ENCODE results near the gene TMEM72. TPM values are rescaled to one million over a fixed set of nuclear protein-coding genes. Genes with fewer than 3 reads are reported as not detected.

The TMEM72 gene
- total RNA-seq, 1 donor: not detected

- no peaks in the 10 kb centered on the region for H4K20me1 ChIP-seq (ENCODE audit: insufficient read depth, low read length)
- no peaks in the 10 kb centered on the region for H3K36me3 ChIP-seq (ENCODE audit: insufficient read depth, low read length)
- no peak overlapping the region for H3K27ac ChIP-seq (ENCODE audit: low read depth, low read length)
- H3K4me1 ChIP-seq (ENCODE audit: insufficient read depth, low read length): peaks cover 30% of the 10 kb centered on the region
- H2AFZ ChIP-seq (ENCODE audit: low read length): no peak overlapping the region
- TF ChIP-seq CTCF (IDR thresholded peaks at IDR 0.05; ENCODE audit: extremely low read depth, low read depth, low read length): no peak
- H3K4me2 ChIP-seq (ENCODE audit: insufficient read depth, low read length): no peak overlapping the region
- DNase-seq (ENCODE audit: insufficient read length, low spot score, missing footprints): peak; percentile 23
- no peaks in the 10 kb centered on the region for H3K9me3 ChIP-seq (ENCODE audit: low read depth, low read length)
- H3K4me3 ChIP-seq (ENCODE audit: insufficient read depth, low read length): no peak overlapping the region
- no peaks in the 10 kb centered on the region for H3K27me3 ChIP-seq (ENCODE audit: insufficient read depth, low read length)
- peaks cover 4% of the 10 kb centered on the region for H3K79me2 ChIP-seq (ENCODE audit: insufficient read depth, low read length)
Measured at GRCh38 chr10:44961931-44962750, 51.0 kb downstream of the TMEM72 start.

- no peaks in the 10 kb centered on the region for H4K20me1 ChIP-seq (ENCODE audit: insufficient read depth, low read length)
- H3K9me3 ChIP-seq (ENCODE audit: low read depth, low read length): no peaks in the 10 kb centered on the region
- TF ChIP-seq CTCF (IDR thresholded peaks at IDR 0.05; ENCODE audit: extremely low read depth, low read depth, low read length): peak; percentile 31
- H3K27ac ChIP-seq (ENCODE audit: low read depth, low read length): no peak overlapping the region
- DNase-seq (ENCODE audit: insufficient read length, low spot score, missing footprints): peak; percentile 5
- H3K4me1 ChIP-seq (ENCODE audit: insufficient read depth, low read length): peaks cover 37% of the 10 kb centered on the region
- H3K36me3 ChIP-seq (ENCODE audit: insufficient read depth, low read length): no peaks in the 10 kb centered on the region
- no peak overlapping the region for H3K4me2 ChIP-seq (ENCODE audit: insufficient read depth, low read length)
- no peak overlapping the region for H3K4me3 ChIP-seq (ENCODE audit: insufficient read depth, low read length)
- no peak overlapping the region for H2AFZ ChIP-seq (ENCODE audit: low read length)
- no peaks in the 10 kb centered on the region for H3K79me2 ChIP-seq (ENCODE audit: insufficient read depth, low read length)
- no peaks in the 10 kb centered on the region for H3K27me3 ChIP-seq (ENCODE audit: insufficient read depth, low read length)
Measured at GRCh38 chr10:44962870-44963738, 52.0 kb downstream of the TMEM72 start.

- H3K4me3 ChIP-seq (ENCODE audit: insufficient read depth, low read length): no peak overlapping the region
- no peak for TF ChIP-seq CTCF (IDR thresholded peaks at IDR 0.05; ENCODE audit: extremely low read depth, low read depth, low read length)
- no peaks in the 10 kb centered on the region for H4K20me1 ChIP-seq (ENCODE audit: insufficient read depth, low read length)
- no peaks in the 10 kb centered on the region for H3K9me3 ChIP-seq (ENCODE audit: low read depth, low read length)
- no peak overlapping the region for H3K4me2 ChIP-seq (ENCODE audit: insufficient read depth, low read length)
- no peaks in the 10 kb centered on the region for H3K36me3 ChIP-seq (ENCODE audit: insufficient read depth, low read length)
- H3K27me3 ChIP-seq (ENCODE audit: insufficient read depth, low read length): no peaks in the 10 kb centered on the region
- peaks cover 32% of the 10 kb centered on the region for H3K4me1 ChIP-seq (ENCODE audit: insufficient read depth, low read length)
- no peaks in the 10 kb centered on the region for H3K79me2 ChIP-seq (ENCODE audit: insufficient read depth, low read length)
- H2AFZ ChIP-seq (ENCODE audit: low read length): peak overlapping the region; percentile 16
- no peak overlapping the region for H3K27ac ChIP-seq (ENCODE audit: low read depth, low read length)
- DNase-seq (ENCODE audit: insufficient read length, low spot score, missing footprints): no peak
Measured at GRCh38 chr10:44963772-44964633, 52.9 kb downstream of the TMEM72 start.

Measured in osteoblast (primary cell).